Panc1 (cell line): ENCODE measurements around the gene CUX1.

ENCODE experiments used
- CTCF ChIP-seq: fragments of 450-650 bp; IDR thresholded peaks from 2 replicates; pipeline ENCODE4 v1.5.1; 2017; ENCODE audit warnings: mild to moderate bottlenecking
- TF ChIP-seq, protein P1 (sequence below), 2 experiments: IDR thresholded peaks; 2 replicates each; pipeline ENCODE4 v1.6.1; 2011 to 2012; ENCODE audit warnings: low read depth in 2 of 2, control low read depth in 1 of 2, low read length in 1 of 2, mild to moderate bottlenecking in 1 of 2, moderate library complexity in 1 of 2; ENCODE audit not compliant: insufficient read depth in 1 of 2

GRCh38 chr7:102004229-102004628 is 186.8 kb downstream of the CUX1 start:
- TF ChIP-seq CTCF: no peak
- TF ChIP-seq, protein P1, sequence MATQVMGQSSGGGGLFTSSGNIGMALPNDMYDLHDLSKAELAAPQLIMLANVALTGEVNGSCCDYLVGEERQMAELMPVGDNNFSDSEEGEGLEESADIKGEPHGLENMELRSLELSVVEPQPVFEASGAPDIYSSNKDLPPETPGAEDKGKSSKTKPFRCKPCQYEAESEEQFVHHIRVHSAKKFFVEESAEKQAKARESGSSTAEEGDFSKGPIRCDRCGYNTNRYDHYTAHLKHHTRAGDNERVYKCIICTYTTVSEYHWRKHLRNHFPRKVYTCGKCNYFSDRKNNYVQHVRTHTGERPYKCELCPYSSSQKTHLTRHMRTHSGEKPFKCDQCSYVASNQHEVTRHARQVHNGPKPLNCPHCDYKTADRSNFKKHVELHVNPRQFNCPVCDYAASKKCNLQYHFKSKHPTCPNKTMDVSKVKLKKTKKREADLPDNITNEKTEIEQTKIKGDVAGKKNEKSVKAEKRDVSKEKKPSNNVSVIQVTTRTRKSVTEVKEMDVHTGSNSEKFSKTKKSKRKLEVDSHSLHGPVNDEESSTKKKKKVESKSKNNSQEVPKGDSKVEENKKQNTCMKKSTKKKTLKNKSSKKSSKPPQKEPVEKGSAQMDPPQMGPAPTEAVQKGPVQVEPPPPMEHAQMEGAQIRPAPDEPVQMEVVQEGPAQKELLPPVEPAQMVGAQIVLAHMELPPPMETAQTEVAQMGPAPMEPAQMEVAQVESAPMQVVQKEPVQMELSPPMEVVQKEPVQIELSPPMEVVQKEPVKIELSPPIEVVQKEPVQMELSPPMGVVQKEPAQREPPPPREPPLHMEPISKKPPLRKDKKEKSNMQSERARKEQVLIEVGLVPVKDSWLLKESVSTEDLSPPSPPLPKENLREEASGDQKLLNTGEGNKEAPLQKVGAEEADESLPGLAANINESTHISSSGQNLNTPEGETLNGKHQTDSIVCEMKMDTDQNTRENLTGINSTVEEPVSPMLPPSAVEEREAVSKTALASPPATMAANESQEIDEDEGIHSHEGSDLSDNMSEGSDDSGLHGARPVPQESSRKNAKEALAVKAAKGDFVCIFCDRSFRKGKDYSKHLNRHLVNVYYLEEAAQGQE (IDR thresholded peaks at IDR 0.05; ENCODE audit: insufficient read depth in 1 of 2, low read depth in 2 of 2, low read length in 1 of 2): no peak
